ENCODE measurements around the gene TMEM132C. TPM values are rescaled to one million over a fixed set of nuclear protein-coding genes. Genes with fewer than 3 reads are reported as not detected.

TMEM132C gene
- total and polyA plus RNA-seq, 2 of the 4 experiments (the other 2 are of a cell fraction) = not detected

DNA sequence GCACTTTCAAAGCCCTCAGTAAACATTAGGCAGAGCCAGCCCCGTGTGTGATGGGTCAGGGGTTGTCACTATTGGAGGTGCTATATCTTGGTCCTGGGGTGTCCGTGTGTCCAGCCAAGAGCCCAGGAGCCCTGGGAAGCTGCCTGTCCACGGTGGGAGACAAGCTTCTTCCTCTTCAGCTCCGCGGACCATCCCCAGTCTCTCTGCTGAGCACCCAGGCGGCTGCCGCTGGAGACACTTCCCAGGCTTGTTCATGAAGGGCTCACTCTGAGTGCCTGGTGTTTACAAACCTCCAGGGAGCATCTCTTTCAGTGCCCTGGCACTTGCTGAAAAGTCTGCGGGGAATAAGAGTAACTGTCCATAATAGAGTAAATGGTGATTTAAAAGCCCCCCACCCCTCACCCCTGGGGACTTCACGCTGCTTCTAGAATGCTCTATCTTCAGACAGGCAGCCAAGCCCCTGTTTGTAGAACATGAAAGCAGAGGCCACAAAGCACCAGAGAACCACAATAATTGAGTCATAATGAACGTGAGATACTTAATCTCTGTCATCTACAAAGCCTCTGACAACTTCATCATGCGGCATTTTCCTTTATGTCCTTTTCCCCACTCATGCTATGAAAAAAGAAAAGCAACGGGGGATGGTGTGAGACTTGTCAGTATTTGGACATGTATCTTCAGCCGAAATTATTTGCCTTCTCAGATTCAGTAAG lies 178.6 kb downstream of the TMEM132C start:
- H3K9me1 ChIP-seq (ENCODE audit: insufficient read depth, low read length) = no peaks in the 10 kb centered on the region
- no peak overlapping the region for H3K27ac ChIP-seq (ENCODE audit: insufficient read depth, low read length)
- no peak overlapping the region for H2BK20ac ChIP-seq (ENCODE audit: low read depth, low read length)
- H3K9ac ChIP-seq (ENCODE audit: low read depth, low read length) = no peak overlapping the region
- intact Hi-C loops (cut with micrococcal nuclease) (no loop called here), in situ Hi-C loops (cut with MboI; ENCODE audit: low sequenced_read_pairs) (no loop called here), dilution Hi-C loops (cut with HindIII; ENCODE audit: low sequenced_read_pairs, unreplicated experiment) (no loop called here)
- DNase-seq (no peak), ATAC-seq (ENCODE audit: low read depth) (no peak)
- no peaks in the 10 kb centered on the region for H3K36me3 ChIP-seq (ENCODE audit: control insufficient read depth, insufficient read depth, low read length)
- no peak overlapping the region for H4K8ac ChIP-seq (ENCODE audit: low read depth in 2 of 2, low read length in 2 of 2)
- peaks cover 33% of the 10 kb centered on the region for H3K9me3 ChIP-seq (ENCODE audit: control insufficient read depth, insufficient read depth, low read length)
- ChIA-PET CTCF (no interaction called here), POLR2A (ENCODE audit: unreplicated experiment) (no interaction called here)
- H3K23ac ChIP-seq (ENCODE audit: low read depth, low read length) = no peak overlapping the region
- H4K20me1 ChIP-seq (ENCODE audit: insufficient read depth, low read length) = no peaks in the 10 kb centered on the region
- no peak overlapping the region for H3K56ac ChIP-seq (ENCODE audit: extremely low read depth, insufficient read depth, low read length)
- no peak overlapping the region for H2AK5ac ChIP-seq (ENCODE audit: low read depth, low read length)
- H3K4me1 ChIP-seq (ENCODE audit: control insufficient read depth, insufficient read depth, low read length) = no peaks in the 10 kb centered on the region
- no peak overlapping the region for H3K4ac ChIP-seq (ENCODE audit: low read depth, low read length)
- H3K79me1 ChIP-seq (ENCODE audit: low read depth in 1 of 2, low read length in 2 of 2) = no peaks in the 10 kb centered on the region
- no TSS peak for BruUV-seq (replicated peaks)
- H2BK15ac ChIP-seq (ENCODE audit: low read depth, low read length) = no peak overlapping the region
- H3K4me3 ChIP-seq (ENCODE audit: insufficient read depth, low read depth, low read length) = no peak overlapping the region
- H3K27me3 ChIP-seq (ENCODE audit: control insufficient read depth, insufficient read depth, low read length) = no peaks in the 10 kb centered on the region
- H2AFZ ChIP-seq (replicated peaks; ENCODE audit: low read length, poor library complexity) = no peak overlapping the region
- no peak overlapping the region for H3K18ac ChIP-seq (ENCODE audit: low read depth, low read length)
- WGBS, 2 experiments (ENCODE audit: extremely low coverage in 2 of 2, insufficient read length in 1 of 2) = 67% methylated on average over 1 of the region's 13 CpGs; no CpG with 5 or more reads in 1 of the 2 experiments
- H4K91ac ChIP-seq (ENCODE audit: insufficient read depth, low read depth, low read length) = no peak overlapping the region
- H4K5ac ChIP-seq (ENCODE audit: low read depth, low read length) = no peak overlapping the region
- H3K14ac ChIP-seq (replicated peaks; ENCODE audit: low read depth, low read length) = no peak overlapping the region
- no peak overlapping the region for H2BK120ac ChIP-seq (ENCODE audit: low read depth, low read length)
- H2AK9ac ChIP-seq (replicated peaks; ENCODE audit: low read depth, low read length, poor library complexity) = no peak overlapping the region
- no peak overlapping the region for H2BK5ac ChIP-seq (ENCODE audit: low read depth, low read length, poor library complexity, severe bottlenecking)
- TF ChIP-seq SMC3 (IDR thresholded peaks at IDR 0.05; ENCODE audit: low read depth, low read length) (no peak), NFE2L2 (IDR thresholded peaks at IDR 0.05; ENCODE audit: low read depth, low read length) (no peak)
- no peak overlapping the region for H3K4me2 ChIP-seq (ENCODE audit: low read depth, low read length)

Measured in IMR-90 (cell line).